Right renal pelvis (tissue), 4 donors: ENCODE measurements around the gene P3H2. TPM values are rescaled to one million over a fixed set of nuclear protein-coding genes. Genes with fewer than 3 reads are reported as not detected.
"Not testable (repeated sequence)": the region's sequence is repeated elsewhere in the genome, so short reads cannot be mapped to it uniquely, and the experiment has no call there.

Source experiments
- DNase-seq, 4 donors: peaks; one replicate each; pipeline ENCODE4 v3.0.0-alpha.2; 2013; ENCODE audit warnings: low read depth in 4 of 4, low spot score in 3 of 4, missing footprints in 1 of 4
- polyA plus RNA-seq, 4 donors: library from polyadenylated mRNA; unstranded; fragments of 120-200 nt; gene quantifications; one replicate each; pipeline ENCODE4 v1.2.1, GENCODE V29; 2013; ENCODE audit not compliant: insufficient read length in 4 of 4

P3H2 gene
- polyA plus RNA-seq, 4 donors: 84.2 to 128 (median 106) TPM

GRCh38 chr3:189999718-190000117 is 121.0 kb downstream of the P3H2 start:
- DNase-seq: no peak

GRCh38 chr3:189995129-189995528 is 125.6 kb downstream of the P3H2 start:
- no peak for DNase-seq

- no peak for DNase-seq
These were observed 129.9 kb downstream of the P3H2 start for GRCh38 chr3:189990826-189991225.

- no peak for DNase-seq
These were observed 131.8 kb downstream of the P3H2 start for GRCh38 chr3:189988854-189989253.

GRCh38 chr3:189988322-189988721 is 132.4 kb downstream of the P3H2 start:
- DNase-seq: no peak

- no peak for DNase-seq
These were observed 134.7 kb downstream of the P3H2 start for GRCh38 chr3:189985948-189986347.

- no peak for DNase-seq
These were observed 137.1 kb downstream of the P3H2 start for GRCh38 chr3:189983612-189984011.

- DNase-seq: no peak
These were observed 138.3 kb downstream of the P3H2 start for GRCh38 chr3:189982321-189982945.

GRCh38 chr3:189981668-189982067 is 139.0 kb downstream of the P3H2 start:
- DNase-seq: no peak

- DNase-seq: no peak
These were observed 141.9 kb downstream of the P3H2 start for GRCh38 chr3:189978753-189979152.

GRCh38 chr3:189977174-189977573 is 143.5 kb downstream of the P3H2 start:
- DNase-seq: no peak

GRCh38 chr3:189975391-189975990 is 145.2 kb downstream of the P3H2 start:
- no peak for DNase-seq

GRCh38 chr3:189974359-189974758 is 146.3 kb downstream of the P3H2 start:
- no peak for DNase-seq

GRCh38 chr3:189967254-189967865 is 153.3 kb downstream of the P3H2 start:
- peak; percentile 42 to 62 (median 51) for DNase-seq

- no peak for DNase-seq
These were observed 153.9 kb downstream of the P3H2 start for GRCh38 chr3:189966843-189967242.

GRCh38 chr3:189964623-189965332 is 155.9 kb downstream of the P3H2 start:
- no peak for DNase-seq

- DNase-seq: no peak
These were observed 158.2 kb downstream of the P3H2 start for GRCh38 chr3:189962466-189962865.

- peak; percentile 52 to 71 (median 64) for DNase-seq
These were observed 159.1 kb downstream of the P3H2 start for GRCh38 chr3:189961522-189962161.

- DNase-seq: not testable (repeated sequence)
These were observed 159.6 kb downstream of the P3H2 start for GRCh38 chr3:189961086-189961485.

GRCh38 chr3:189954733-189955665 is 165.7 kb downstream of the P3H2 start:
- DNase-seq: no peak
